ENCODE results near the gene CMTM7.

Gene CMTM7

GRCh38 chr3:32500880-32501782, 109.5 kb downstream of the CMTM7 start:
- Histone ChIP-seq H3K36me3 (ENCODE audit: insufficient read depth, insufficient read length, low read length) (peaks cover 3% of the 10 kb centered on the region), H3K9me3 (ENCODE audit: insufficient read depth, low read length) (no peaks in the 10 kb centered on the region), H3K27me3 (ENCODE audit: insufficient read depth, insufficient read length) (no peaks in the 10 kb centered on the region), H3K9ac (ENCODE audit: insufficient read length, low read depth) (peak overlapping the region; percentile 87), H3K4me3 (ENCODE audit: insufficient read length, low read depth) (peak overlapping the region; percentile 77), H3K4me1 (ENCODE audit: insufficient read depth, insufficient read length) (peaks cover 8% of the 10 kb centered on the region)
- no peak for DNase-seq (ENCODE audit: low read depth, low spot score)
- TF ChIP-seq ZNF274 (IDR thresholded peaks at IDR 0.05; ENCODE audit: low read depth, low read length): no peak
- TF ChIP-seq SUZ12 (IDR thresholded peaks at IDR 0.05; ENCODE audit: extremely low read depth, insufficient read depth, insufficient read length): no peak
- TF ChIP-seq YY1 (IDR thresholded peaks at IDR 0.05; ENCODE audit: insufficient read depth, insufficient read length): no peak

GRCh38 chr3:32501783-32502117, 110.1 kb downstream of the CMTM7 start:
- DNase-seq (ENCODE audit: low read depth, low spot score): no peak
- Histone ChIP-seq H3K9me3 (ENCODE audit: insufficient read depth, low read length) (no peaks in the 10 kb centered on the region), H3K4me1 (ENCODE audit: insufficient read depth, insufficient read length) (peaks cover 8% of the 10 kb centered on the region), H3K9ac (ENCODE audit: insufficient read length, low read depth) (peak overlapping the region; percentile 87), H3K4me3 (ENCODE audit: insufficient read length, low read depth) (peak overlapping the region; percentile 77), H3K27me3 (ENCODE audit: insufficient read depth, insufficient read length) (no peaks in the 10 kb centered on the region), H3K36me3 (ENCODE audit: insufficient read depth, insufficient read length, low read length) (peaks cover under 1% of the 10 kb centered on the region)
- TF ChIP-seq YY1 (IDR thresholded peaks at IDR 0.05; ENCODE audit: insufficient read depth, insufficient read length) (no peak), ZNF274 (IDR thresholded peaks at IDR 0.05; ENCODE audit: low read depth, low read length) (no peak)

GRCh38 chr3:32502118-32502945, 110.7 kb downstream of the CMTM7 start, which contains the start of gene CMTM6:
Gene CMTM6, minus strand, starts transcription at chr3:32502852. Its CDS starts 107 bp downstream, at chr3:32502745.
- Histone ChIP-seq H3K9ac (ENCODE audit: insufficient read length, low read depth) (peak within 1 kb of the TSS; percentile 87), H3K27me3 (ENCODE audit: insufficient read depth, insufficient read length) (no peaks in the 10 kb centered on the region), H3K4me3 (ENCODE audit: insufficient read length, low read depth) (peak within 1 kb of the TSS; percentile 77), H3K36me3 (ENCODE audit: insufficient read depth, insufficient read length, low read length) (no peaks in the 10 kb centered on the region), H3K4me1 (ENCODE audit: insufficient read depth, insufficient read length) (peaks cover 8% of the 10 kb centered on the region), H3K9me3 (ENCODE audit: insufficient read depth, low read length) (no peaks in the 10 kb centered on the region)
- no peak for TF ChIP-seq YY1 (IDR thresholded peaks at IDR 0.05; ENCODE audit: insufficient read depth, insufficient read length)
- no peak for TF ChIP-seq SUZ12 (IDR thresholded peaks at IDR 0.05; ENCODE audit: extremely low read depth, insufficient read depth, insufficient read length)
- TF ChIP-seq ZNF274 (IDR thresholded peaks at IDR 0.05; ENCODE audit: low read depth, low read length): no peak
- peak; percentile 60 for DNase-seq (ENCODE audit: low read depth, low spot score)

GRCh38 chr3:32502946-32503286, 111.3 kb downstream of the CMTM7 start:
- Histone ChIP-seq H3K36me3 (ENCODE audit: insufficient read depth, insufficient read length, low read length) (no peaks in the 10 kb centered on the region), H3K9me3 (ENCODE audit: insufficient read depth, low read length) (no peaks in the 10 kb centered on the region), H3K9ac (ENCODE audit: insufficient read length, low read depth) (peak overlapping the region; percentile 4), H3K4me3 (ENCODE audit: insufficient read length, low read depth) (no peak overlapping the region), H3K27me3 (ENCODE audit: insufficient read depth, insufficient read length) (no peaks in the 10 kb centered on the region), H3K4me1 (ENCODE audit: insufficient read depth, insufficient read length) (peaks cover 8% of the 10 kb centered on the region)
- TF ChIP-seq YY1 (IDR thresholded peaks at IDR 0.05; ENCODE audit: insufficient read depth, insufficient read length) (no peak), SUZ12 (IDR thresholded peaks at IDR 0.05; ENCODE audit: extremely low read depth, insufficient read depth, insufficient read length) (no peak), ZNF274 (IDR thresholded peaks at IDR 0.05; ENCODE audit: low read depth, low read length) (no peak)
- DNase-seq (ENCODE audit: low read depth, low spot score): no peak
